Progenitor cell of endocrine pancreas (in vitro differentiated cells): ENCODE data around the gene STAC. TPM values are rescaled to one million over a fixed set of nuclear protein-coding genes. Genes with fewer than 3 reads are reported as not detected.

ENCODE experiments used
- DNase-seq: peaks from one replicate; pipeline ENCODE4 v3.0.0; 2021; ENCODE audit warnings: low spot score; ENCODE audit not compliant: unreplicated experiment
- H3K27ac Mint-ChIP-seq: 2 replicates; pipeline ENCODE4 v1.8.0; 2021; ENCODE audit warnings: mild to moderate bottlenecking, moderate library complexity, mixed read lengths
- H3K27me3 Mint-ChIP-seq: 2 replicates; pipeline ENCODE4 v1.8.0; 2021; ENCODE audit warnings: mixed read lengths
- H3K36me3 Mint-ChIP-seq: 2 replicates; pipeline ENCODE4 v1.8.0; 2022; ENCODE audit warnings: mixed read lengths; ENCODE audit not compliant: insufficient read depth
- H3K4me1 Mint-ChIP-seq: 2 replicates; pipeline ENCODE4 v1.8.0; 2021; ENCODE audit warnings: low read depth, mixed read lengths
- H3K4me3 Mint-ChIP-seq: 2 replicates; pipeline ENCODE4 v1.8.0; 2021; ENCODE audit warnings: low read depth, mild to moderate bottlenecking, moderate library complexity, mixed read lengths
- H3K9me3 Mint-ChIP-seq: 2 replicates; pipeline ENCODE4 v1.8.0; 2021; ENCODE audit warnings: low read depth, mixed read lengths
- total RNA-seq: library from RNA; stranded (reverse); gene quantifications from 2 replicates; pipeline ENCODE4 v1.2.1, GENCODE V29; 2021
- TF ChIP-seq, protein P1 (sequence below): fragments of 200-600 bp; sonication (generic); IDR thresholded peaks from one replicate; pipeline ENCODE4 v1.5.0; 2021; ENCODE audit warnings: antibody characterized with exemption, mild to moderate bottlenecking; ENCODE audit not compliant: unreplicated experiment

STAC gene
- total RNA-seq, 1 donor from 2014 or later, result 1.2 TPM

DNA sequence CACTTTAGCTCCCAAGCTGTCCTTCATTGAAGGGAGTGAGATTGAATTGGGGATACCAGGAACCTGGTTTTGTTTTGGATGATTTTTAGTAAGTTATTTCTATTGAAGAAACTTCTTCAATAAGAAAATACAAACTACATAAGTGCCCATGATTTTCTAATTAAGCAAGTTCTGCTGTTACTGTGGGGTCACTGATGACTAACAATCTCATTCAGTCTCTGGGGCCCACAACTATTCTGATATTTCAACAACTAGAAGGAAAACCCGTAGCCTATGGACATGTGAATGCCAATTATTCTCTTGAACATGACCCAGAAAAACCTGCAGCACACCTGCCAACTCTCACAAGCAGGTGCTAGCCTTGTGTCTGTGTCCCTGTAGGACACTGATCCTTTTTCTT lies 199.4 kb downstream of the STAC start:
- Mint-ChIP-seq H3K4me3 (no peak overlapping the region), H3K9me3 (peaks cover 27% of the 10 kb centered on the region)

DNA sequence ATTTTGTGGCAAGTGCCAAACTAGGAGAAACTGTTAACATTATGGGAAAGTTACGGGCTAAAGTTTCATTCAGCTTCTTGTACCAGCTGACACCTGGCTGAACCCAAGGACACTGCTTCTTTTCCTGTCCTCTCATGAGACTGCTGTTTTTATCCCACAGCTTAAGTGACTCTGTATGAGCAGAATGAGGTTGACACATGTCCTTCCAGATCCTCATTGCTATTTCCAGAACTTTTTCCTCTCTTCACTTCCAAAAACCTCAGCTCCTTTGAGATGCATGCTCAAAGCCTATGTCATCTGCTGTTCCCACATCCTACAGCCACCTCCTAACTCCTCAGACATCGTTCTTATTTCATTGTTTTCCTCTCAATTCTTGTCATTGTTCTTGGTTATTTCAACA lies 200.4 kb downstream of the STAC start:
- DNase-seq, result no peak
- H3K4me1 Mint-ChIP-seq, result no peaks in the 10 kb centered on the region
- H3K9me3 Mint-ChIP-seq, result peaks cover 31% of the 10 kb centered on the region
- H3K27ac Mint-ChIP-seq, result no peak overlapping the region
- peaks cover 1% of the 10 kb centered on the region for H3K36me3 Mint-ChIP-seq
- TF ChIP-seq, protein P1, sequence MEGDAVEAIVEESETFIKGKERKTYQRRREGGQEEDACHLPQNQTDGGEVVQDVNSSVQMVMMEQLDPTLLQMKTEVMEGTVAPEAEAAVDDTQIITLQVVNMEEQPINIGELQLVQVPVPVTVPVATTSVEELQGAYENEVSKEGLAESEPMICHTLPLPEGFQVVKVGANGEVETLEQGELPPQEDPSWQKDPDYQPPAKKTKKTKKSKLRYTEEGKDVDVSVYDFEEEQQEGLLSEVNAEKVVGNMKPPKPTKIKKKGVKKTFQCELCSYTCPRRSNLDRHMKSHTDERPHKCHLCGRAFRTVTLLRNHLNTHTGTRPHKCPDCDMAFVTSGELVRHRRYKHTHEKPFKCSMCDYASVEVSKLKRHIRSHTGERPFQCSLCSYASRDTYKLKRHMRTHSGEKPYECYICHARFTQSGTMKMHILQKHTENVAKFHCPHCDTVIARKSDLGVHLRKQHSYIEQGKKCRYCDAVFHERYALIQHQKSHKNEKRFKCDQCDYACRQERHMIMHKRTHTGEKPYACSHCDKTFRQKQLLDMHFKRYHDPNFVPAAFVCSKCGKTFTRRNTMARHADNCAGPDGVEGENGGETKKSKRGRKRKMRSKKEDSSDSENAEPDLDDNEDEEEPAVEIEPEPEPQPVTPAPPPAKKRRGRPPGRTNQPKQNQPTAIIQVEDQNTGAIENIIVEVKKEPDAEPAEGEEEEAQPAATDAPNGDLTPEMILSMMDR, result no peak
- no peak overlapping the region for H3K4me3 Mint-ChIP-seq
- no peaks in the 10 kb centered on the region for H3K27me3 Mint-ChIP-seq

More for the DNA sequence above, 199.4 kb downstream of the STAC start:
- Mint-ChIP-seq H3K36me3 (peaks cover 1% of the 10 kb centered on the region), H3K27ac (no peak overlapping the region), H3K4me1 (no peaks in the 10 kb centered on the region), H3K27me3 (no peaks in the 10 kb centered on the region)
- no peak for DNase-seq
- TF ChIP-seq, protein P1, result no peak

GRCh38 chr3:36591959-36592358 lies 211.7 kb downstream of the STAC start:
- Mint-ChIP-seq H3K27ac (no peak overlapping the region), H3K4me1 (no peaks in the 10 kb centered on the region), H3K4me3 (no peak overlapping the region), H3K27me3 (no peaks in the 10 kb centered on the region), H3K9me3 (peaks cover 18% of the 10 kb centered on the region), H3K36me3 (no peaks in the 10 kb centered on the region)
- TF ChIP-seq, protein P1, result no peak
- no peak for DNase-seq

- Mint-ChIP-seq H3K9me3 (no peaks in the 10 kb centered on the region), H3K4me1 (no peaks in the 10 kb centered on the region), H3K27ac (no peak overlapping the region), H3K36me3 (no peaks in the 10 kb centered on the region), H3K4me3 (no peak overlapping the region), H3K27me3 (no peaks in the 10 kb centered on the region)
- TF ChIP-seq, protein P1, result no peak
- DNase-seq, result no peak
Observed at GRCh38 chr3:36595511-36595910, 215.2 kb downstream of the STAC start.

DNA sequence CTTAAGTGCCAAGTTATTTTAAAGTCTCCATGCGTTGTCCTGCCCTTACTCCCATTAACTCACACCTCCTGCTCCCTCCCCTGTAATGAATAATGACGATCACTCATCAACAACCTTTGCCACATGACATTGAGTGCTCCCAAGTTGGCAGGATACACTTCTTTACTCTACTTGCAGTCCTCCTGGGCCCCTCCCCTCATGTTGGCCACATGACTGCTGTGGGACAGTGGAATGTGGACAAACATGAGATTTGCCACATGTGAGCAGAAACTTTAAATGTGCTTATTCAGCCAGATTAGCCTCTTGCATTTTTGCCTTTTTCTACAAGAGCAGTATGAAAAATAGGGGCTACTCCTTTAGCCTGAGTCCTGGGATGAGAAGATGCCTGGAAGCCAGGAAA lies 216.1 kb downstream of the STAC start:
- DNase-seq, result no peak
- Mint-ChIP-seq H3K27ac (no peak overlapping the region), H3K9me3 (no peaks in the 10 kb centered on the region), H3K4me1 (no peaks in the 10 kb centered on the region), H3K36me3 (no peaks in the 10 kb centered on the region), H3K4me3 (no peak overlapping the region), H3K27me3 (peaks cover 2% of the 10 kb centered on the region)
- TF ChIP-seq, protein P1, result no peak
